ENCODE measurements around the gene ZNF385B.

- TF ChIP-seq YY1 (IDR thresholded peaks at IDR 0.05; ENCODE audit: low read depth) (no peak), MAX (IDR thresholded peaks at IDR 0.05) (no peak), NFIC (IDR thresholded peaks at IDR 0.05) (no peak)
Measured at GRCh38 chr2:179677077-179677688, 184.2 kb downstream of the ZNF385B start.

Data from Ishikawa (cell line).